Lower leg skin (tissue), 4 donors: ENCODE measurements around the gene SMAD1. TPM values are rescaled to one million over a fixed set of nuclear protein-coding genes. Genes with fewer than 3 reads are reported as not detected.

Source experiments
- DNase-seq, 2 donors: peaks; one replicate each; pipeline ENCODE4 v3.0.0-alpha.2; 2019; ENCODE audit warnings: low spot score in 2 of 2
- H3K4me3 ChIP-seq: fragments of 200-600 bp; sonication (generic); 2 replicates; pipeline ENCODE4 v1.5.1; 2017; ENCODE audit warnings: mild to moderate bottlenecking, low read depth; ENCODE audit not compliant: poor library complexity, severe bottlenecking
- POLR2A ChIP-seq, 2 donors: fragments of 450-650 bp; IDR thresholded peaks; one replicate each; pipeline ENCODE4 v1.6.1; 2016 to 2017; ENCODE audit warnings: antibody characterized with exemption in 2 of 2, mild to moderate bottlenecking in 1 of 2, moderate library complexity in 1 of 2
- WGBS, 2 donors: methylation state at CpG; one replicate each; pipeline ENCODE4 v1.1.5; 2018; 5-methylcytosine and 5-hydroxymethylcytosine counted together
- intact Hi-C: fragments of 100-400 bp; cut with DNase I; formaldehyde crosslinking; loops from one replicate; pipeline ENCODE4 v1.15.0; 2023; ENCODE audit warnings: low total_unique reads
- total RNA-seq, 4 donors: library from RNA; depleted of rRNA; stranded (reverse); fragments of >200 nt; gene quantifications; one replicate each; pipeline ENCODE4 v1.1.0, GENCODE V29; 2016
- TF ChIP-seq, protein P1 (sequence below), 3 donors: fragments of 450-650 bp; IDR thresholded peaks; one replicate each; pipeline ENCODE4 v1.5.1; 2016; ENCODE audit warnings: antibody characterized with exemption in 3 of 3, mild to moderate bottlenecking in 3 of 3, moderate library complexity in 2 of 3

Gene SMAD1
- total RNA-seq, 4 donors from 2014 or later, result 37.9 to 46.1 (median 40.8) TPM

DNA sequence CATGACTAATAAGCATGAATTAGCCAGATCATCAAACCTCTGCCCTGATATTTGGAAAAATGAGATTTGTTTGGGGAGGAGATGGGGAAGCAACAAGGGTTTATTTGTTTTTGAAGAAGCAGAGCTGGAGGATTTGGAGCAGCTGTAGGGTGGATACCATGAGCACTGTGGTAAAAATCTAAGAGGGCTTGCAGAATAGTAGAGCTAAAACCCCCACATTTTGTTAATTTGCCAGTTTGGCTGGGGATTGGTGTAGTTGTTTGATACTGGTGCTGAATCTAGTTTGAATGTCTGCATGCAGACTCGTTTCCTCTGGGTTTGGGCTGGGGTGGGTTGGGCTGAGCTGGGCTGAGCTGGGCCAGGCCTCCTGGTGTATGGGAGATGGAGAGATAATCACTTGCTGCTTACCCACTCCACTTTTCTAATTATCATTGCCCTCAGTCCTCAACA, 43.7 kb downstream of the SMAD1 start:
- H3K4me3 ChIP-seq, result no peak overlapping the region
- WGBS, 2 donors, result 14 to 18% methylated on average over 1 of the region's 1 CpG
- intact Hi-C loops, result no loop called here
- TF ChIP-seq, protein P1, sequence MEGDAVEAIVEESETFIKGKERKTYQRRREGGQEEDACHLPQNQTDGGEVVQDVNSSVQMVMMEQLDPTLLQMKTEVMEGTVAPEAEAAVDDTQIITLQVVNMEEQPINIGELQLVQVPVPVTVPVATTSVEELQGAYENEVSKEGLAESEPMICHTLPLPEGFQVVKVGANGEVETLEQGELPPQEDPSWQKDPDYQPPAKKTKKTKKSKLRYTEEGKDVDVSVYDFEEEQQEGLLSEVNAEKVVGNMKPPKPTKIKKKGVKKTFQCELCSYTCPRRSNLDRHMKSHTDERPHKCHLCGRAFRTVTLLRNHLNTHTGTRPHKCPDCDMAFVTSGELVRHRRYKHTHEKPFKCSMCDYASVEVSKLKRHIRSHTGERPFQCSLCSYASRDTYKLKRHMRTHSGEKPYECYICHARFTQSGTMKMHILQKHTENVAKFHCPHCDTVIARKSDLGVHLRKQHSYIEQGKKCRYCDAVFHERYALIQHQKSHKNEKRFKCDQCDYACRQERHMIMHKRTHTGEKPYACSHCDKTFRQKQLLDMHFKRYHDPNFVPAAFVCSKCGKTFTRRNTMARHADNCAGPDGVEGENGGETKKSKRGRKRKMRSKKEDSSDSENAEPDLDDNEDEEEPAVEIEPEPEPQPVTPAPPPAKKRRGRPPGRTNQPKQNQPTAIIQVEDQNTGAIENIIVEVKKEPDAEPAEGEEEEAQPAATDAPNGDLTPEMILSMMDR (IDR thresholded peaks at IDR 0.05), result no peak
- TF ChIP-seq POLR2A (IDR thresholded peaks at IDR 0.05), result no peak
- no peak for DNase-seq

- intact Hi-C loops, result no loop called here
- TF ChIP-seq, protein P1 (IDR thresholded peaks at IDR 0.05), result no peak
- no peak for TF ChIP-seq POLR2A (IDR thresholded peaks at IDR 0.05)
- WGBS, 2 donors, result 86 to 88% methylated on average over 10 of the region's 10 CpGs
- no peak overlapping the region for H3K4me3 ChIP-seq
- no peak for DNase-seq
Observed at GRCh38 chr4:145527773-145528172, 46.1 kb downstream of the SMAD1 start.

DNA sequence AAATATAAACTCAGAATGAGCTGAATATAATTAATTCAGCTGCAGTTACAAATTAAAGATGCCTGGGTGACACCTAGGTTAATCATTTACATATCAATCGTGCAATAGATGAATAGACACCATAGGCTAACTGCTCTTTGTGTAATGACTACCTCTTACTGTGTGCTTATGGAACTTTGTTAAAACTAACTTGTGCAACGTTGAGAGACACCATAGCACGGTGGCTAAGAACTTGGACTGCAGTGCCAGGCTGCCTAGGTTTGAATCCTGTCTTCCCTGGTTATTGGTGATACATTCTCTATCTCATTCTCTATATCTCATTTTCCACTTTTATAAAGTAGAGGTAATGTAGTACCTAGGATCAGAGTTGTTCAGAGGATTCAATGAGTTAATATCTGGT, 46.9 kb downstream of the SMAD1 start:
- H3K4me3 ChIP-seq, result no peak overlapping the region
- intact Hi-C loops, result no loop called here
- TF ChIP-seq, protein P1 (IDR thresholded peaks at IDR 0.05), result no peak
- no peak for TF ChIP-seq POLR2A (IDR thresholded peaks at IDR 0.05)
- DNase-seq, result no peak
- 77 to 80% methylated on average over 3 of the region's 3 CpGs for WGBS, 2 donors

DNA sequence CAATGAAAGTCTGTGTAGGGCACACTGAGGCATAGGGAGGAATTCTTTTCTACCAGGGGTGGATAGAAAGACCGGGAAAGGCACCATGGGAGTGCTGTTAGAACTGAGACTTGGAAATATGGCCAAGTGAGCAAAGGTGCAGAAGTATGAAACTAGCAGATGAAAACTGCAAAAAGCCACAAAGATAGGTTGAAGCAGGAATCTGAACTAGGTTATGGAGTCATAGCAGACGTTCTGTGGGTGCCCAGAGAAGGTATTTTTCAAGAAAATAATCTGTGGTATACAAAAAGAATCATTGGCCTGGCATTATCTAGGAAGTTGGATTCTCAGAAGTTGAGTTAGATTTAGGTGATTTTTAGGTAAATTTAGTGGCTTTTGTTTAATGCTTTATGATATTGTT, 48.5 kb downstream of the SMAD1 start:
- 78 to 82% methylated on average over 2 of the region's 2 CpGs for WGBS, 2 donors
- intact Hi-C loops, result no loop called here
- DNase-seq, result no peak
- no peak overlapping the region for H3K4me3 ChIP-seq
- no peak for TF ChIP-seq POLR2A (IDR thresholded peaks at IDR 0.05)
- TF ChIP-seq, protein P1 (IDR thresholded peaks at IDR 0.05), result no peak

DNA sequence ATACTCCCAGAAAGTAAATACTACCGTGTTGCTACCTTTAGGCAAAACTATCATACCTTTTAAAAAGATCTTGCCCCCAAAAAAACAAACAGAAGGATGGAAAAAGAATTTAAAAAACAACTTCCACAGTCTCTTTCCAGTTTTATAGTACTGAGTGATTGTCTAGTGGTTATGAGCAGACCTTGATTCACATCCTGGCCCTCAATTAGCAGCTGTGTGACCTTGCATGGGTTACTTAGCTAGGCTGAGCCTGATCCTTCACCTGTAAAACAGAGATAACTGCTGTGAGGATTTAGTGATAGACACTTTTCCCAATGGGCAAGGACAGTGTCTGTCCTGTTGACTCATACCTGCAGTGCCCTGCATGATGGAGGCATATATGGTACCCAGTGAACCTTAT, 49.0 kb downstream of the SMAD1 start:
- intact Hi-C loops, result no loop called here
- no peak overlapping the region for H3K4me3 ChIP-seq
- WGBS, 2 donors, result 79 to 84% methylated on average over 1 of the region's 1 CpG
- TF ChIP-seq, protein P1 (IDR thresholded peaks at IDR 0.05), result no peak
- no peak for TF ChIP-seq POLR2A (IDR thresholded peaks at IDR 0.05)
- DNase-seq, result no peak

DNA sequence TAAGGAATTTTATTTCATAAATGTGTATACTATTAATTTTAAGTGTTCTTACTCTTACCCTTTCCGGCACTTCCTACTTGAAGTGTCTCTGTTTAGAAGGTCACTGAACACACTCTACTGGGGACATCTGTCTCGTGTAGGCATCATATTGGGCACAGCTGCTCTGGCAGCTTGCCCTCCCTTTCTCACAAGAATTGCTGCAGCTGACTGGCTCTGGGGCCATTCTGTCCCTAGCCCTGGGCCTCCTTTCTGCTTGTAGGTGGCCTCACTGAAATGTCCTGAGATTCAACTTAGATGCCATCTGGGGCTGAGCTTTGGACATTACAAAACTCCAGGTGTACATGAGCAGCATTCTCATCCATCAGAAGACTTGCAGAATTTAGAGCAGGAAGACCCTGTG, 49.6 kb downstream of the SMAD1 start:
- 54 to 69% methylated on average over 2 of the region's 2 CpGs for WGBS, 2 donors
- DNase-seq, result no peak
- H3K4me3 ChIP-seq, result no peak overlapping the region
- TF ChIP-seq, protein P1 (IDR thresholded peaks at IDR 0.05), result no peak
- TF ChIP-seq POLR2A (IDR thresholded peaks at IDR 0.05), result no peak
- intact Hi-C loops, result no loop called here
